ENCODE results near the gene EEFSEC.
"Not testable (repeated sequence)": the region's sequence is repeated elsewhere in the genome, so short reads cannot be mapped to it uniquely, and the experiment has no call there.

EEFSEC gene

GRCh38 chr3:128152419-128153155 lies 694 bp upstream of the EEFSEC start:
- DNase-seq (ENCODE audit: low read depth), result no peak

DNA sequence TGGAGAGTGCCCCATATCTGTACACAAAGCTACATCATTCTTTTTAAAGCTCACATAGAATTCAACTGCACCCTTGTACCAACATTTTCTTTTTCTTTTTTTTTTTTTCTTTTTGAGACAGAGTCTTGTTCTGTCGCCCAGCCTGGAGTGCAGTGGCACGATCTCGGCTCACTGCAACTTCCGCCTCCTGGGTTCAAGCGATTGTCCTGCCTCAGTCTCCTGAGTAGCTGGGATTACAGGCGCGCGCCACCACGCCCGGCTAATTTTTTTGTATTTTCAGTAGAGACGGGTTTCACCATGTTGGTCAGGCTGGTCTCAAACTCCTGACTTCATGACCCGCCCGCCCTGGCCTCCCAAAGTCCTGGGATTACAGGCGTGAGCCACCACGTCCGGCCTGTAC lies 1.1 kb downstream of the EEFSEC start:
- not testable (repeated sequence) for DNase-seq (ENCODE audit: low read depth)

GRCh38 chr3:128155616-128156360 lies 2.5 kb downstream of the EEFSEC start:
- DNase-seq (ENCODE audit: low read depth), result no peak

- DNase-seq (ENCODE audit: low read depth), result no peak
Observed at GRCh38 chr3:128160661-128161060, 7.4 kb downstream of the EEFSEC start.

- no peak for DNase-seq (ENCODE audit: low read depth)
Observed at GRCh38 chr3:128163432-128163831, 10.2 kb downstream of the EEFSEC start.

DNA sequence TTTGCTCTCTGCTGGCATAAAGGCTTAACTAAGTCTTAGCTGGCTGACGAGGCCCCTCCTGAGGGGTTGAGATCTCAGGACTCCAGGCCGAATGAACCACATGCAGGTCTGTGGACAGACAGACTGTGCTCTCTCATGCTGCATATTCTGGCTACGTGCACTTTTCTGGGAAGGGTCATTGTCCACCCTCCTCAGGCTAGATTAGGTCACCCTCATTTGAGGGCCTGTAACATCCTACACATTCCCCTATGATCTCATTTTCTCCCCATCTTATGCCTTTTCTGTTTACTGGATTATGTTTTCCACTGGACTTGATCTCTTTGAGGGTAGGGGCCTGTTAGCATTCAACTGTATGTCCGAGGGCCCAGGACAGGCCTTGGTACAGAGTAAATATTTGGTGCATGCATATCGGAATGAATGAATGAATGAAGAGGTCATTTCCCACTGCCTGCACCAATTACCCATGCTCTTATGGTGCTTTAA lies 13.7 kb downstream of the EEFSEC start:
- DNase-seq (ENCODE audit: low read depth), result no peak

GRCh38 chr3:128167646-128167972 lies 14.3 kb downstream of the EEFSEC start:
- DNase-seq (ENCODE audit: low read depth), result no peak

- DNase-seq (ENCODE audit: low read depth), result no peak
Observed at GRCh38 chr3:128167973-128168674, 14.8 kb downstream of the EEFSEC start.

GRCh38 chr3:128168836-128169235 lies 15.6 kb downstream of the EEFSEC start:
- DNase-seq (ENCODE audit: low read depth), result no peak

GRCh38 chr3:128170866-128171516 lies 17.7 kb downstream of the EEFSEC start:
- no peak for DNase-seq (ENCODE audit: low read depth)

GRCh38 chr3:128173200-128173599 lies 19.9 kb downstream of the EEFSEC start:
- no peak for DNase-seq (ENCODE audit: low read depth)

- no peak for DNase-seq (ENCODE audit: low read depth)
Observed at GRCh38 chr3:128173849-128174248, 20.6 kb downstream of the EEFSEC start.

DNA sequence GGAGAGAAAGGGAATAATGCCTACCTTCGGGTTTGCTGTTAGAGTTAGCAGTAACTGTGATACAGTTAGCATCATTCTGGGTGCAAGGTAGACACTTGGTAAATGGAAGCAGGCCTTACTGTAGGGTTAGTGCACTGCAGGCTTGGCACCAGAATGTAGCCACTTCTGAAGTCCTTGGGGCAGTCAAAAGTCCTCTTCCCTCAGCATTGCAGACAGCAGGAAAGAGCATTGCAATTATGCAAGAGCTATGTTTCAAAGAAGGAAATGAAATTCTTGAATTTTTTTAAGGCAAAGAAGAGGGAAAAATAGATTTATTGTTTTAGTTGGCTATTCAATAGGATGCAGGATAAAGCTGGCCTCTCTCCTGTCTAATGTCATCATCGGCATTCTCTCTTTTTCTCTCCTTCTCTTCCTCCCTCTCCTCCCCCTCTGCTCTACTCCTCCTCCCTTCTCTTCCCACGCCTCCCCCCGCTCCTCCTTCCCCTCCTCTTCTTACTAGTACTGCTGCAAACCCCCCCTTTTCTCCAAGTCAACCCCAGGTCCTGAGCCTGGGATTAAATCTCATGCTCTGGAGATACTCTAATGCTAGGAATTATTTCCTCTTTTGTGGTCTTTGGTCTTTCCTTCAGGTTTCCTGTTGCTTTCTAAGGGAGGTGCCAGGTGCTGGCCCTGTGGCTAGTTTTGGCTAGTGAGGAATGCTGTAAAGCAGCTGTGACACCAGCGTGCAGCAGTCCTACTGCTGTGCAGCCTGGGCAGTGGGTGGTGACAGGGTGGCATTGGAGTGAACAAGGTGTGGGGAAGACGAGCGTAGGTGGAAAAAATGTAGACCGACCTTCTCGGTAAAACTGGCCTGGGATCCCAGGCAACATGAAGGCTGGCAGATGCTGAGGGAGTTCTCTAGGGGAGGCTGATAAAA lies 21.7 kb downstream of the EEFSEC start:
- no peak for DNase-seq (ENCODE audit: low read depth)

GRCh38 chr3:128175768-128176167 lies 22.5 kb downstream of the EEFSEC start:
- DNase-seq (ENCODE audit: low read depth), result no peak

GRCh38 chr3:128176276-128176833 lies 23.1 kb downstream of the EEFSEC start:
- no peak for DNase-seq (ENCODE audit: low read depth)

- no peak for DNase-seq (ENCODE audit: low read depth)
Observed at GRCh38 chr3:128177865-128178264, 24.6 kb downstream of the EEFSEC start.

DNA sequence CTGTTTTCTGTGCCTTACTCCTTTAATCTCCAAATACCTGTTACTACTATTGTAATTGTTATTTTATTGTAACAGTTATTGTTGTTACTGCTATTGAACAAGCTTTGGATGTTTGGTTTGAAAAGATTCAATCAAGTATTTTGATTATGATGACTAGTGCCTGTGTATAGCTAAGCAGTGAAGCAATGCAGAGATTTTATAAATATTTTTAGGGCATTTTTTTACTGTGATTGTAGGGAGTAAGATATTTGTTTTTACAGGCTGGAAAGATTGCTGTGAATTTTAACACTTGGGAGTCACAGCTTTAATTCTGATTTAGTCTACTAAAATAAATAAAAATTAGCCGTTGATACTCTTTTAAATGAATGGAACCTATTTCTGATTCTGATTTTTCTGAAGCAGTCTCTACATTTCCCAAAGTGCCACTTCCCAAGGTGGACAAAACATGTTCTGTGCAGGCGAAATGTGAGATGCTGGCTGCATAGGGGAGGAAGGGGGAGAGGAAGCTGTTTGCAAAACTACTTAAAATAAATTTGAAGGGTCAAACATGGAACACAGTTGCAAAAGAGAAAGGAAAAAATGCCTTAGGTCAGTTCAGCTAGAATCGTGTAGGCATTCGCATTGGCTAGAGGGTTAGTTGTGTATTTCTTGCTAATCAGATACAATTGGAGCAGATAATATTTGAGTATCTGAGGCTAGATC lies 25.7 kb downstream of the EEFSEC start:
- no peak for DNase-seq (ENCODE audit: low read depth)

DNA sequence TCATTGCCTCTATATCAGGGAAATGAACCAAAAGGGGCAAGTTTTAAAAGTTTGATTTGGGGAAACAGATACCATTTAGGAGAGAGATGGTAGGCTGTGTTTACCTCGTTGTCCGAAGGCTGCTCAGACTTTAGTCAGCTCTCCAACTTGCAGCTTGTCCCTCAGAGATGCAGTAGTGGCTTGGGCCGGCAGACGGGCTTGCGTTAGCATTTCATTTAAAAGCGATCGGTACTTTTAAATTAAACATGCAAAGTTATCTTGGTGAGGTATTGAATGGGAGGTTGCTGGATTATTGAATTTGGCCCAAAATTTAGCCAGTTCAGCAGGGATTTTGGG lies 26.2 kb downstream of the EEFSEC start:
- DNase-seq (ENCODE audit: low read depth), result no peak

- no peak for DNase-seq (ENCODE audit: low read depth)
Observed at GRCh38 chr3:128180436-128180835, 27.2 kb downstream of the EEFSEC start.

- DNase-seq (ENCODE audit: low read depth), result no peak
Observed at GRCh38 chr3:128180913-128181312, 27.6 kb downstream of the EEFSEC start.

DNA sequence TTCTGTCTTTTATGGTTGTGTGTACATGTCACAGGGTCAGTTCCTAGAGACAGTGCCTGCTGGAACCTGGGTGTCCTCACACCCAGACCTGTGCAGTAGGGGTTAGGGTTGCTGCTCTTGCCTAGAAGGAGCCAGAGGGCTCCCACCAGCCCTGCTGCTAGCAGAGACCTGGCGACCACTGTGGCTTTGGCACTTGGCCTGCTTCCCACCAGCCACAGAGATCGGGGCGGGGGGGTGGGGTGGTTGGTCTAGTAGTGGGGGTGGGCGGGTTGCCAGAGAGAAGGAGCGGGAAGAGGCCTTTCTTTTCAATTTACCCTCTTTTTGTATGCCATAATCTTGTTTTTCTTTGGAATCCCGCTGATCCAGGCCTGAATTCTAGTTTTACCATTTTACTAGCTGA lies 29.4 kb downstream of the EEFSEC start:
- DNase-seq (ENCODE audit: low read depth), result no peak

Data from T-helper 22 cell (primary cell).